Vagina (tissue), 2 donors: Measurements from ENCODE around the gene DCAKD. TPM values are rescaled to one million over a fixed set of nuclear protein-coding genes. Genes with fewer than 3 reads are reported as not detected.

Source experiments
- DNase-seq, 2 donors: peaks; one replicate each; pipeline ENCODE4 v3.0.0-alpha.2; 2017; ENCODE audit errors: extremely low spot score in 2 of 2
- H3K27ac ChIP-seq: fragments of 200-600 bp; sonication (generic); one replicate; pipeline ENCODE4 v1.5.1; 2019
- H3K27me3 ChIP-seq: fragments of 200-600 bp; sonication (generic); one replicate; pipeline ENCODE4 v1.5.1; 2019
- H3K36me3 ChIP-seq, 2 donors: fragments of 200-600 bp; sonication (generic); one replicate each; pipeline ENCODE4 v1.5.1; 2017 to 2019
- H3K4me1 ChIP-seq: fragments of 200-600 bp; sonication (generic); one replicate; pipeline ENCODE4 v1.5.1; 2019
- H3K4me3 ChIP-seq, 2 donors: fragments of 200-600 bp; sonication (generic); 1 replicate in 1 of 2; 2 replicates in 1 of 2; pipeline ENCODE4 v1.5.1; 2016 to 2019
- H3K9me3 ChIP-seq: fragments of 200-600 bp; sonication (generic); one replicate; pipeline ENCODE4 v1.5.1; 2019
- POLR2A ChIP-seq, 2 donors: fragments of 450-650 bp; IDR thresholded peaks; one replicate each; pipeline ENCODE4 v1.6.1; 2017; ENCODE audit warnings: antibody characterized with exemption in 2 of 2, mild to moderate bottlenecking in 2 of 2, moderate library complexity in 2 of 2
- POLR2AphosphoS5 ChIP-seq, 2 donors: sonication (generic); formaldehyde crosslinking; IDR thresholded peaks; one replicate each; pipeline ENCODE4 v1.9.0; 2017; ENCODE audit warnings: antibody characterized with exemption in 2 of 2, mild to moderate bottlenecking in 2 of 2, low read depth in 1 of 2; ENCODE audit not compliant: insufficient read depth in 1 of 2
- intact Hi-C: fragments of 100-400 bp; cut with DNase I; formaldehyde crosslinking; loops from one replicate; pipeline ENCODE4 v1.15.1; 2023
- total RNA-seq: library from RNA; depleted of rRNA; stranded (reverse); fragments of >200 nt; gene quantifications from one replicate; pipeline ENCODE4 v1.2.3, GENCODE V29; 2016
- TF ChIP-seq, protein P1 (sequence below), 3 experiments: fragments of 450-650 bp in 2 of 3; fragments of 200-600 bp in 1 of 3; sonication (generic) in 1 of 3; IDR thresholded peaks; one replicate each; pipeline ENCODE4 v1.5.1; 2017 to 2019; ENCODE audit warnings: antibody characterized with exemption in 3 of 3, mild to moderate bottlenecking in 2 of 3, moderate library complexity in 2 of 3

Gene DCAKD
- total RNA-seq, 1 donor from 2014 or later = 54.5 TPM

DNA sequence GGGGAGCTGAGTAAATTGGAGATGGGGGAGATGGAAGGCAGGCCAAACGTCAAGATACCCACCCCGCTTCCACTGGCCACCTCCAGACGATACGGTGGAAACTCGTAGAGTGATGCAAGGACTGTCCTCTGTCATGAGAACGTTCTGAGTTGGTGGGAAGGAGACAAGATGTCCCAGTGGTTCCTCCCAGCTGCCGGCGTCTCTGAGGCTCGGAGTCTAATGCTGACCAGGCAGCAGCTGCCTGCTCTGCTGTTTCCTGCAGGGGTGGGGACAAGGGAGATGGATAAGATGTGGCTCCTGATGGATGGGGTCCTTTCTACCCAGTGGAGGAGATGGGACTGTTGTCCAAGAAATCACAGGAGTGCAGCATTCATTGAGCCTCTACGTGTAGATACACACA lies 55.1 kb downstream of the DCAKD start:
- H3K27ac ChIP-seq = no peak overlapping the region
- no peak for DNase-seq
- H3K36me3 ChIP-seq = no peaks in the 10 kb centered on the region
- TF ChIP-seq, protein P1, sequence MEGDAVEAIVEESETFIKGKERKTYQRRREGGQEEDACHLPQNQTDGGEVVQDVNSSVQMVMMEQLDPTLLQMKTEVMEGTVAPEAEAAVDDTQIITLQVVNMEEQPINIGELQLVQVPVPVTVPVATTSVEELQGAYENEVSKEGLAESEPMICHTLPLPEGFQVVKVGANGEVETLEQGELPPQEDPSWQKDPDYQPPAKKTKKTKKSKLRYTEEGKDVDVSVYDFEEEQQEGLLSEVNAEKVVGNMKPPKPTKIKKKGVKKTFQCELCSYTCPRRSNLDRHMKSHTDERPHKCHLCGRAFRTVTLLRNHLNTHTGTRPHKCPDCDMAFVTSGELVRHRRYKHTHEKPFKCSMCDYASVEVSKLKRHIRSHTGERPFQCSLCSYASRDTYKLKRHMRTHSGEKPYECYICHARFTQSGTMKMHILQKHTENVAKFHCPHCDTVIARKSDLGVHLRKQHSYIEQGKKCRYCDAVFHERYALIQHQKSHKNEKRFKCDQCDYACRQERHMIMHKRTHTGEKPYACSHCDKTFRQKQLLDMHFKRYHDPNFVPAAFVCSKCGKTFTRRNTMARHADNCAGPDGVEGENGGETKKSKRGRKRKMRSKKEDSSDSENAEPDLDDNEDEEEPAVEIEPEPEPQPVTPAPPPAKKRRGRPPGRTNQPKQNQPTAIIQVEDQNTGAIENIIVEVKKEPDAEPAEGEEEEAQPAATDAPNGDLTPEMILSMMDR (IDR thresholded peaks at IDR 0.05) = no peak
- TF ChIP-seq POLR2AphosphoS5 (IDR thresholded peaks at IDR 0.05; ENCODE audit: insufficient read depth in 1 of 2, low read depth in 1 of 2) = no peak
- no peak for TF ChIP-seq POLR2A (IDR thresholded peaks at IDR 0.05)
- no peaks in the 10 kb centered on the region for H3K9me3 ChIP-seq
- no peaks in the 10 kb centered on the region for H3K4me1 ChIP-seq
- no peak overlapping the region for H3K4me3 ChIP-seq
- intact Hi-C loops = no loop called here
- H3K27me3 ChIP-seq = no peaks in the 10 kb centered on the region

DNA sequence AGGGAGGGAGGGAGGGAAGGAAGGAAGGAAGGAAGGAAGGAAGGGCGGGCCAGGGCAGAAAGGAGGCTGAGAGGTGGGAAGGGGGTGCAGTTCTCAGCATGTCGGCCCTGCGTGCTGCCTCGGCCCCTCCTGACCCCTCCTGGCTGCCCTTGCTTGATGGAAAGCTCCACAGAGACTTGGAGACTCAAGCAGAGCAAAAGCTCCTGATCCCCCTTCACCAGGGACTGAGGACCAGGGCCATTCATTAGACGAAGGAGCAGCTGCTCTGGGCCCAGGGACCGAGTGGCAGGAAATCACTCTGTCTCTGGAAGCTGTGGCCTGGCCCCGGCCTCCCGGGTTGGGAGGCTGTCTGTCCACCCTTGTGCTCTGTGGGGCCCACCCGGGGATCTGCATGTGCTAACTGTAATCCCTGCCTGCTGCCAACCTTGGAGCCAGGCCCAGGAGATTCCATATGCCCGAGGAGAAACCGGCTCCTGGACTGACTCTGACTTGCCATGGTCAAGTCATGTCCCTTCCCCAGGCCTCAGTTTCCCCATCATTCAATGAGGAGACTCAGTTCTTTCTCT lies 55.9 kb downstream of the DCAKD start:
- H3K9me3 ChIP-seq = no peaks in the 10 kb centered on the region
- no peak for DNase-seq
- H3K36me3 ChIP-seq = no peaks in the 10 kb centered on the region
- no peak overlapping the region for H3K4me3 ChIP-seq
- H3K27ac ChIP-seq = no peak overlapping the region
- H3K4me1 ChIP-seq = no peaks in the 10 kb centered on the region
- H3K27me3 ChIP-seq = no peaks in the 10 kb centered on the region
- intact Hi-C loops = no loop called here
- no peak for TF ChIP-seq POLR2A (IDR thresholded peaks at IDR 0.05)
- TF ChIP-seq POLR2AphosphoS5 (IDR thresholded peaks at IDR 0.05; ENCODE audit: insufficient read depth in 1 of 2, low read depth in 1 of 2) = no peak
- TF ChIP-seq, protein P1 (IDR thresholded peaks at IDR 0.05) = no peak

DNA sequence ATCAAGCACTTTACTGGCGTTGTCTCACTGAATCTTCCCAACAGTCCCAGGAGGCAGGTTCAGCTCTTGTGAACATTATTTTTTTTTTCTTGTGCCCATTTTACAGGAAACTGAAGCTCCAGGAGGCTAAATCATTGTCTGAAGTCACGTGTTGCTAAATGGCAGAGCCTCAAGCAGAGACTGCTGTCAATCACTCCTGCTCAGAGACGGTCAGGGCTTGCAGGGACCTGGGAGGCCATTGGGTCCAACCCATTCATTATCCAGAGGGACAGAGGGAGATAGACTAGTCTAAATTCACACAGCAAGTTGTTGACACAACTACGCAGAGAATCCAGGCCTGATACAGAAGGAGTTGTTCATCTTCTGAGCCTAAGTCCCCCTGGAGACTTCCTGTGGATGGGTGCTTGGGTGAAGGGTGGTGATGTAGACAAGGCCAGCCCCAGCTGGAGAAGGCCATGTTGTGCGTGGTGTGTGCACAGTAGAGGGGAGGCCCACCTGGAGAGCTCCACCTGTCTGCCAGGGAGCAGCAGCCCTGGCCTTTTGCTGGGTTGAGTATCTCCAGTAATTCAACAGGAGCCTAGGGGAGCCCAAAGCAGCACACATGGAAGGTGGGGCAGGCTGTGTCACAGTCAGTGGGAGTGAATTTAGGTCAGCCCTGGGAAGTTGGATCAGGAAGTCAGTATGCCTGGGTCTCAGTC lies 59.0 kb downstream of the DCAKD start:
- Histone ChIP-seq H3K27ac (no peak overlapping the region), H3K4me1 (peaks cover 5% of the 10 kb centered on the region), H3K4me3 (no peak overlapping the region), H3K36me3 (no peaks in the 10 kb centered on the region), H3K9me3 (no peaks in the 10 kb centered on the region), H3K27me3 (no peaks in the 10 kb centered on the region)
- no peak for DNase-seq
- TF ChIP-seq, protein P1 (IDR thresholded peaks at IDR 0.05) = no peak
- TF ChIP-seq POLR2AphosphoS5 (IDR thresholded peaks at IDR 0.05; ENCODE audit: insufficient read depth in 1 of 2, low read depth in 1 of 2) (no peak), POLR2A (IDR thresholded peaks at IDR 0.05) (no peak)
- intact Hi-C loops = no loop called here

DNA sequence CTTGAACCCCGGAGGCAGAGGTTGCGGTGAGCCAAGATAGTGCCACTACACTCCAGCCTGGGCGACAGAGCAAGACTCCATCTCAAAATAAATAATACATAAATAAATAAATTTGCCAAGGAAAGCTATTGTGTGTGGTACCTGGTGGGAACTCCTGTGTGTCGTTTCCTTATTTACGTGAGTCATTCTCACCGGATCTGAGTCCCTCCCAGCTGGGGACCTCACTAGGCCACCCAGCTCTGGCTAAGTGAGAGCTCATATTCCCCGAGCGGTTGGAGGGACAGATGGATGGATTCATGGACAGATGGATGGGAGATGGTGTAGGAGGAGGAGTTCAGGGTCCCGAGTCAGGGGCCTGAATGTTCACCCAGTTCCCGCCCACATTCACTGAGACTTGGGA lies 60.4 kb downstream of the DCAKD start:
- no peak for DNase-seq
- H3K4me3 ChIP-seq = no peak overlapping the region
- no peak overlapping the region for H3K27ac ChIP-seq
- H3K9me3 ChIP-seq = no peaks in the 10 kb centered on the region
- intact Hi-C loops = no loop called here
- no peaks in the 10 kb centered on the region for H3K27me3 ChIP-seq
- H3K36me3 ChIP-seq = no peaks in the 10 kb centered on the region
- H3K4me1 ChIP-seq = peaks cover 5% of the 10 kb centered on the region
- TF ChIP-seq POLR2A (IDR thresholded peaks at IDR 0.05) (no peak), POLR2AphosphoS5 (IDR thresholded peaks at IDR 0.05; ENCODE audit: insufficient read depth in 1 of 2, low read depth in 1 of 2) (no peak)
- TF ChIP-seq, protein P1 (IDR thresholded peaks at IDR 0.05) = no peak

DNA sequence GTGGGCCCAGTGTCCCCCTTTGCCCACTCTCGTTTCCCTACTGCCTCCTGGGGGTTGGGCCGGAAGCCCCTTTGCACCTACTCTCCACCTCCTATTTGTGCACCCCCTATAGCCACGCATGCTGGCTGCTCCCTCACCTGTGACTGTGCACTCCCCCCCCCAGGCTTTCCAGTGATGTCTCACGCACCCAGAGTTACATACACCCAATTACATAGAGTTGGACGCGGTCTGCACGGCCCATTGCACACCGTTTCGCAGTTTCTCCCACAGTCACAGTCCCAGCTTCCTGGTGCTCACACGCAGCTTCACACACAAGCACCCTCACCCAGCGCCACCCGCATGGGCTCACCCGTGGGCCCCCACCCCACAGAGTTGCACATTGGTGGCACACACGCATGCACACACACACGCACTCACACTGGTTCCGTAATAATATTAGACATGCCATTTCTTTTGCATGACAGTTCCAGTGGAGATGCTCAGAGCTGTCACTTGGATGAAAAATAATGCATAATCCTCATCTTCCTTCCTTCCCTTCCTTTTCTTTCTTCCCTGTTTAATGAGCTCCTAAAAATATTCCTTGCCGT lies 61.8 kb downstream of the DCAKD start:
- Histone ChIP-seq H3K27me3 (no peaks in the 10 kb centered on the region), H3K9me3 (no peaks in the 10 kb centered on the region), H3K36me3 (no peaks in the 10 kb centered on the region), H3K4me1 (peaks cover 5% of the 10 kb centered on the region), H3K27ac (no peak overlapping the region), H3K4me3 (no peak overlapping the region)
- intact Hi-C loops = no loop called here
- DNase-seq = no peak
- TF ChIP-seq POLR2AphosphoS5 (IDR thresholded peaks at IDR 0.05; ENCODE audit: insufficient read depth in 1 of 2, low read depth in 1 of 2) (no peak), POLR2A (IDR thresholded peaks at IDR 0.05) (no peak)
- TF ChIP-seq, protein P1 (IDR thresholded peaks at IDR 0.05) = no peak
